T-helper 22 cell (primary cell): Measurements from ENCODE around the gene GTF2IRD2.
A peak's percentile ranks its signal among the peaks of the same experiment; 100 is the strongest.
"Not testable (repeated sequence)": the region's sequence is repeated elsewhere in the genome, so short reads cannot be mapped to it uniquely, and the experiment has no call there.

Experiments used
- DNase-seq: peaks from one replicate; pipeline ENCODE4 v3.0.0-alpha.2; 2020; ENCODE audit warnings: low read depth

The GTF2IRD2 gene

DNA sequence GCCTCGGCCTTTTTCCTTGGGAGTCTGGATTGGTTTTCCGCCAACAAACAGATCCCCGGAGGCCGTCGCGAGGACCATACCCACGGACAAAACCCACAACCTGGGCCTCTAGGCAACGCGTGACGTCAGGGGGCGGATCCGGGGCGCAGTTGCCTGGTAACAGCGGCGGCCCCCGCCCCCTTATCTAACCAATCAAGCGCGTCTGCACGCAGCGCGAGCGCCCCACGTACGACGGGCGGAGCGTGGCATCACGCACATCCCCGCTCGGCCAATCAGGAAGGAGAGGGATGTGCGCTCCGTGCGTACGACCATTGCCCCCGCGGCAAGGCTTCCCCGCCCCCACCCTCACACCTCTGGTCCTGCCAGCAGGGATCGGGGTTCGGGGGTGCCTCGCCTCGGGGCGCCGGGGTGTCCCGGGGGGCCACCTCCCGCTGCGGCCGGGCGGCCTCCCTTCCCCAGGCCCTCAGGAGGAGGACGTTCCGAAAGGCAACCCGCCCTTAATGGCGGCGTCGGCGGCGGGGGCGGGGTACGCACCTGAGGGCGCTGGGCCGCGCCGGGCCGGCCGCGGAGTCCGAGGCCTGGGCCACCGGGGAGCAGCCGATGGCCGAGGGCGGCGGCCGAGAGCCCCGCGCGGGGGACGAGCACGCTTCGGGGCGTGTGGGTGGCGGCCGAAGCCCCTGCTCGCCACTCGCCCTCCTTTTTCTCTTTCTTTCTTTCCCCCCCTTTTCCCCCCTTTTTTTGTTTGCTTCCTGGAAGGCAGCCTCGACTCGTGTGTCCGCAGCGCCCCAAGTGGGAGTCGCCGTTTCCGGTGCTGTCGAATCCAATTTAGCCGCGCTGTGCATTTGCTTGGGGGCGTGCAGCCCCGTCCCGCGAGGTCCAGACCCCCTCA, at the start of gene GTF2IRD2:
TSS of gene GTF2IRD2 (minus strand) at position 773 of the 889 bp plus-strand sequence. CDS start 15,227 bp downstream, outside the sequence.
- not testable (repeated sequence) for DNase-seq

DNA sequence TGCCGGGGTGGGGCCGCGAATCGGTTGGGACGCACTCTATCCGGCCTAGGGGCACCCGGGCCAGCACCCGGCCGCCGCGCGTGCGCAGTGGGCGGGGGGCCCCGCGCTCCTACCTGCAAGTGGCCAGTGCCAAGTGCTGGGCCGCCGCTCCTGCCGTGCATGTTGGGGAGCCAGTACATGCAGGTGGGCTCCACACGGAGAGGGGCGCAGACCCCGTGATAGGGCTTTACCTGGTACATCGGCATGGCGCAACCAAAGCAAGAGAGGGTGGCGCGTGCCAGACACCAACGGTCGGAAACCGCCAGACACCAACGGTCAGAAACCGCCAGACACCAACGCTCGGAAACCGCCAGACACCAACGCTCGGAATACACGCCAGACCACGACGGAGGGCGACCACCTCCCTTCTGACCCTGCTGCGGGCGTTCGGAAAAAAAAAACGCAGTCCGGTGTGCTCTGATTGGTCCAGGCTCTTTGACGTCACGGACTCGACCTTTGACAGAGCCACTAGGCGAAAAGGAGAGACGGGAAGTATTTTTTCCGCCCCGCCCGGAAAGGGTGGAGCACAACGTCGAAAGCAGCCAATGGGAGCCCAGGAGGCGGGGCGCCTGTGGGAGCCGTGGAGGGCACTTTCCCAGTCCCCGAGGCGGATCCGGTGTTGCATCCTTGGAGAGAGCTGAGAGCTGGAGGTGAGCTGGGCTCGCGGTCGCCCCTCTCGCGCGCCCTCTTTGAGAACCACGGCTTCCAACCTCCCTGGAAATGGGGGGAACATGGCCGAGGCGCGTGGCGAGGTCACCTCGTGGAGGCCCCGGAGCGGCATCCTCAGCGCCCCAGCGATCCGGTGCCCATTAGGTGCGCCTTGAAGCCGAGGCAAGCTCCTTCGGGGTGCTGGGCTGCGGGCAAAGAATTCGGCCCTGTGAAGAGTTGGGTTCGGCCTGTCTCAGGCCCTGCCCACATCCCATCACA, 39.0 kb upstream of the GTF2IRD2 start:
- peak; percentile 76 for DNase-seq

DNA sequence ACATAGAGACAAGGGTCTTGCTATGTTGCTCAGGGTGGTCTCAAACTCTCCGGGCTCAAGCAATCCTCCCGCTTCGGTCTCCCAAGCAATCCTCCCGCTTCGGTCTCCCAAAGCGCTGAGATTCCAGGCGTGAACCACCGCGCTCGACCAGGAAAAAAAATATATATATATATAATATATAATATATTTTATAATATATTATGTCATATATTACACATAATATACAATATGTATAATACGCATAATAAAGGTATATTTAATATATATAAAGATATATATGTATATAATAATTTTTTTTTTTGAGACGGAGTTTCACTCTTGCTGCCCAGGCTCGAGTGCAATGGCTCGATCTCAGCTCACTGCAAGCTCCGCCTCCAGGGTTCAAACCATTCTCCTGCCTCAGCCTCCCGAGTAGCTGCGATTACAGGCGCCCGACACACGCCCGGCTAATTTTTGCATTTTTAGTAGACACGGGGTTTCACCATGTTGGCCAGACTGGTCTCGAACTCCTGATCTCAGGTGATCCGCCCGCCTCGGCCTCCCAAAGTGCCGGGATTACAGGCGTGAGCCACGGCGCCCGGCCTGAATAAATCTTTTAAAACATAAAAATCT, 38.2 kb upstream of the GTF2IRD2 start:
- not testable (repeated sequence) for DNase-seq

DNA sequence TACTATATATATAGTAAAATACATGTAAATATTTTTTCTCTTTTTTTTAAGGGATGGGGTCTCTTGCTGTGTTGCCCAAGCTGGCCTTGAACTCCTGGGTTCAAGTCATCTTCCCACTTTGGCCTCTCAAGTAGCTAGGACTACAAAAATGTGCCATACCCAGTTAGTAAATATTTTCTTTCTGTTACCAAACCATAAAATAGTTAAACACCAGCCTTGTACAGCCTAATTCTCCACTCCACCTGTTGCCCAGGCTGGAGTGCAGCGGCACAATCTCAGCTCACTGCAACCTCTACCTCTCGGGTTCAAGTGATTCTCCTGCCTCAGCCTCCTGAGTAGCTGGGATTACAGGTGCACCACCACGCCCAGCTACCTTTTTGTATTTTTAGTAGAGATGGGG, 33.9 kb upstream of the GTF2IRD2 start:
- DNase-seq, result not testable (repeated sequence)

DNA sequence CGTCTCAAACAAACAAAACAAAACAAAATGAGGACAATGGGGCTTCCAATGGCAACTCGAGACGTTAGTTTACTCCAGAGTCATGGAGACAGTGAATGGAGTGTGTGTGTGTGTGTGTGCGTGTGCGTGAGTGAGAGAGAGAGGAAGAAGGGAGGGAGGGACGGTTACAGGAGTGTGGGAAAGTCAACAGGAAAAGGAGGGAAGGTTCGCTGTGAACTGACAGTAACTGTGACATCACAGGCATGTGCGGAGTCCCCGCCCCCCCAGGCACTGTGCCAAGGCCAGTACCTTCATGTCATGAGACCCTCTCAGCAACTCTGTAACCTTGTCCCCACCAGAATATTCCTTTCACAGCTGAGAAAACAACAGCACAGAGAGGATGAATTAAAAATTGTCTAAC, 30.7 kb upstream of the GTF2IRD2 start:
- DNase-seq, result not testable (repeated sequence)

DNA sequence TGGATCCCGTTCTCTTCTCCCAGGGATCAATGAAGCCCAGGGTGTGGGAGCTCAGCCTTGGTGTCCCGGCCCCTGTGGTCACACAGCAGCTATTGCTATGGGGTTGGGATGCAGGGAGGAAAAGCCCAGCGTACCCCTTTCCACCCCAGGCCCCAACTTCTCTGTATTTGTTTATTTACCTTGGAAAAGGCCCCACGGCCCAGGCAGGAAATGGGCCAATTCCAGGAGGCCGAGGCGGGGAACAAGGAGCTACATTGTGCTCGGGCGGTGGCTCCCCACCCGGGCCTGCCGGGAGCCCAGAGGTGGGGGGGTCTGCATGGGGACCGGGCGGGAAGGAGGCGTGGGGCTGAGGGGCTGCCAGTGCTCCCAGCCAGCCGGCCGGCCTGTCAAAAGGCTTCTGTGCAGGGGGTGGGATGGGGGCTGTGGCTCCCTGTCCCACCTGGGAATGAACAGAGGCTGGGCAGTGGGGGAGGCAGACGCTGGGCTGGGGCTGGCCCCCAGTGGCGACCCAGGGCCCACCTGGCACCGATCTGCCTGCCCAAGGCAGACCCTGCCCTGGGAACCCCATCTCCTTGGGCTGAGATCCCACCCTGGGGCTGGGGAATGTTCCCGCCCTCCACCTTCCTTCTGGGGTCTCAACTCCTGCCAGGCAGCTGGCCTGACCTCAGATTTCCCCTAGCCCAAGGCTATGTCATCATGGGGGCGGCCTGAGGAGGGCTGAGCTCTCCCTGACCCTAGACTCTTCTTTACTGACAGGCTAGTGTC, 23.5 kb upstream of the GTF2IRD2 start:
- DNase-seq, result not testable (repeated sequence)

DNA sequence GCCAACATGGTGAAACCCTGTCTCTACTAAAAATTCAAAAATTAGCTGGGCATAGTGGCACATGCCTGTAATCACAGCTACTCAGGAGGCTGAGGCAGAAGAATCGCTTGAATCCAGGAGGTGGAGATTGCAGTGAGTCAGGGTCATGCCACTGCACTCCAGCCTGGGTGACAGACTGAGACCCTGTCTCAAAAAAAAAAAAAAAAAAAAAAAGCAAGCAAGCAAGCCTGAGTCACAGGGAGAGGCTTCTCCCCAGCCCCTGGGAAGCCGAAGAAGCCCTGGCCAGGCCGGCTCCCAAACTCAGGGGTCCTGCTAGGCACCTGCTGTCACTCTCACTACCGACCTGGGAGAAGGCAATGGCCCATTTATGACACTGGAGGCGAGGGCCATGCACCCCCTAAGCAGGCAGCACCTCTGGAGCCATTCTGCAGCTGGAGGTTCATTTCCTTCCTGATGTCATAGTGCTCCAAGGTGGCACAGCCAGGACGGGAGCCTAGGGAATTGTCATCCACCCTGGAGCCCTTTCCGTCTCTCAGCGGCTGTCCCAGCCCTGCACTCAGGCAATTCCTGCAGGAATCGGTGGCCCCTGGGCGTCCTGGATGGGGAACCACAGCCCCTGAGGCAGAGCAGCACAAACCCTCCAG, 22.8 kb upstream of the GTF2IRD2 start:
- not testable (repeated sequence) for DNase-seq

DNA sequence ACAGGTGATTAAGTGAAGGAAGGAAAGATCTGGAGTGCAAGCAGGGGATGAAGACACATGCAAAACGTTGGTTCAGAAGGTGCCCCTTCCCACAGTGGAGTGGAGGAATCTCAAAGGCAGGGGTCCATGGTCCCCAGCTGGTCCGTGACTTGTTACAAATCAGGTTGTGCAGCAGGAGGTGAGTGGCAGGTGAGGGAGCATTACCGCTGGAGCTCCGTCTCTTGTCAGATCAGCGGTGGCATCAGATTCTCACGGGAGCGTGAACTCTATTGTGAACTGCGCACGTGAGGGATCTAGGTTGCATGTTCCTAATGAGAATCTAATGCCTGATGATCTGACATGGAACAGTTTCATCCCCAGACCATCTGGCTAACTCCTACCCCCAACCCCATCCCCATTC, 21.1 kb upstream of the GTF2IRD2 start:
- not testable (repeated sequence) for DNase-seq

DNA sequence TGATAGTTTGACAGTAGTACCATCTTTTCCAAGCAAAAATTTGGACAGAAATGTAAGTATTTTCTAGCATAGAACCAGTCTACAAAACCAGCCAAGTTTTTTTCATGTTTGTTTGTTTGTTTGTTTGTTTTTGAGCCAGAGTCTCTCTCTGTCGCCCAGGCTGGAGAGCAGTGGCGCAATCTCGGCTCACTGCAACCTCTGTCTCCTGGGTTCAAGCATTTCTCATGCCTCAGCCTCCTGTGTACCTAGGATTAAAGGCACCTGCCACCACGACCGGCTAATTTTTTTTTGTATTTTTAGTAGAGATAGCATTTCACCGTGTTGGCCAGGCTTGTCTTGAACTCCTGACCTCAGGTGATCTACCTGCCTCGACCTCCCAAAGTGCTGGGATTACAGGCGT, 14.4 kb upstream of the GTF2IRD2 start:
- DNase-seq, result not testable (repeated sequence)

DNA sequence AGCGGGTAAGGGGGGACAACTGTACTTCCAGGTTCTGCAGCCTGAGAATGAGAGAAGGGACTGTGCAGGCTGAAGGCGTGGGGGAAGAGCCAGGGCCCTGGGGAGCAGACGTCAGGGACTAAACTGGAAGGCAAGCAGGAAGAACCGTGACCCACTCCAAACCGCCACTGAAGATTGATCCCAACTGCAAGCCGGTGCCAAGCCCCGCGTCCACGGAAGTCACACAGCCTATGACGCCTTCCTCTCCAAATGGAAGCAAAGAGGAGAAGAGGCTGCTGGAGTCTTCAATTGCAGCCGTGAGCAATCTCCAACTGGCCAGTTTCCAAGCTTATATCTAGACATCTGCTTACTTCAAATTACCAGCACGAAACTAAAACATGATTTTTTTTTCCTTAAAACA, 1.6 kb downstream of the GTF2IRD2 start:
- not testable (repeated sequence) for DNase-seq

DNA sequence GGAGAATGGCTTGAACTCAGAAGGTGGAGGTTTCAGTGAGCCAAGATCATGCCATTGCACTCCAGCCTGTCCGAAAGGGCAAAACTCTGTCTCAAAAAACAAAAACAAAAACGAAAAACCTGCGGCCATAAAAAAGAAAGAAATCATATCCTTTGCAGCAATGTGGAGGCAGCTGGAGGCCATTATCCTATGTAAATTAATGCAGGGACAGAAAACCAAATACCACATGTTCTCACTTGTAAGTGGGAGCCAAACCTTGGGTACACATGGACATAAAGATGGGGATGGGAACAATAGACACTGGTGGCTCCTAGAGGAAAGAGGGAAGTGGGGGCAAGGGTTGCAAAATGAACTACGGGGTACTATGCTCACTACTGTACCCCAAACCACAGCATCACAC, 21.0 kb downstream of the GTF2IRD2 start:
- not testable (repeated sequence) for DNase-seq

DNA sequence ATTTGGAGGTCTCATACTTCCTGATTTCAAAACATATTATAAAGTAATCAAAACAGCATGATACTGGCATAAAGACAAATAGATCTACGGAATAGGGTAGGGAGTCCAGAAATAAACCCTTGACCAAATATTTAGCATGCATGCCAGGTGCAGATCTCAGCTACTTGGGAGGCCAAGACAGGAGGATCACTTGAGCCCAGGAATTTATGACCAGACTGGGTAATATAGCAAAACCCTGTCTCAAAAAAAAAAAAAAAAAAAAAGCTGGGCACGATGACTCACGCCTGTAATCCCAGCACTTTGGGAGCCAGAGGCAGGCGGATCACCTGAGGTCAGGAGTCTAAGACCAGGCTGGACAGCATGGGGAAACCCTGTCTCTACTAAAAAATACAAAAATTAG, 21.4 kb downstream of the GTF2IRD2 start:
- not testable (repeated sequence) for DNase-seq

DNA sequence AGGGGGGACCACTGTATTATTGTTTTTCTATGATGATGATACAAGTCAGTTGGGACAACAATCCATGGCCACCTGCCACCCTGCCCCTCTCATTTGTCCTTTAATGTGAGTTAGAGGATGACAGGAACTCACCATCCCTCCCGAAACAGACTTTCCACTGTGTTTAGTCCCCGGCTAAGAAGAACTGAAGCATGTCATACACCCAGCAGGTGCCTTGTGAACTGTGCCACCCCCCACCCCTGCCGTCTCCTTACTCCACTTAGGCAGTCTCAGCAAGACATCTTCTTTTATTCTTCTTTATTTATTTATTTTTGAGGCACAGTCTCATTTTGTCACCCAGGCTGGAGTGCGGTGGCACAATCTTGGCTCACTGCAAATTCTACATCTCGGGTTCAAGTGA, 30.1 kb downstream of the GTF2IRD2 start:
- DNase-seq, result not testable (repeated sequence)

DNA sequence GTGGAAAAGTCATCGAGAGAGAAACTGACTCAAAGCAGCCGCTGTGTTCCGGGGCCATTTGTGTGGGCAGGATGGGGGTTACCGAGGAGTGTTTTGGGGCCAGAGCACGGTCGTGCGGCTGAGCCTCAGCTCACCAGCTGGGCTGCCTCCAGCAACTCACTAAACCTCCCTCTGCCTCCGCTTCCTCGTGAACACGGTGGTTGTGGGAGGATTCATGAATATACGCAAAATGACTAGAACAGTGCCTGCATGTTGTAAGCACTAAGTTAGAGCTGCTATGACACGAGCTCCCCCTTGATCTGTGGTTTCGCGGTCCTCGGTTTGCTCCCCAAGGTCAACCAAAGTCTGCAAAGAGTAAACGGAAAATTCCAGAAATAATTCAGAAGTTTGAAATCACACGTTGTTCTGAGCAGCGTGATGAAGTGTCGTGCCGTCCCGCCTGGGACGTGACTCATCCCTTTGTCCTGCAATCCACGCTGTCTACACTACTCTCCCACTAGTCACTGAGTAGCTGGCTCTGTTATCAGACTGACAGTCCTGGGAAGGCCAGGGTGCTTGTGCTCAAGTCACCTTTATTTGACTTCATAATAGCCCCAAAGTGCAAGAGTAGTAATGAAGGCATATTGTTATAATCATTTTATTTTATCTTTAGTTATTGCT, 31.1 kb downstream of the GTF2IRD2 start:
- DNase-seq, result not testable (repeated sequence)

DNA sequence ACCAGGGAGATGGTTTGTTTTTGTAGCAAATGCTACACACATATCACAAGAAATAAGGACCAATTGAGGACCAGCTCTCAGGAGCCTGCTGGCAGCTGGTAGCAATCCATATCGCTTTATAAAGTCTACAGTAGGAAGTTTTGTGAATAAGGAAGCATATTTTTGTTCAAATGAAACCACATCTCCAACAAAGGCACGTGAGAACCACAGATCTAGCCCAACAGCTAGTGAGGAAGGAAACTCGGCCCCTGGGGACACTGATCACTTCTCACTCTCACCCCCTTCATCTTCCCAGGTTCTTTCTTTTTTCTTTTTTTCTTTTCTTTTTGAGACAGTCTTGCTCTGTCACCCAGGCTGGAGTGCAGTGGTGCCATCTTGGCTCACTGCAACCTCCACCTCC, 35.5 kb downstream of the GTF2IRD2 start:
- DNase-seq, result not testable (repeated sequence)

DNA sequence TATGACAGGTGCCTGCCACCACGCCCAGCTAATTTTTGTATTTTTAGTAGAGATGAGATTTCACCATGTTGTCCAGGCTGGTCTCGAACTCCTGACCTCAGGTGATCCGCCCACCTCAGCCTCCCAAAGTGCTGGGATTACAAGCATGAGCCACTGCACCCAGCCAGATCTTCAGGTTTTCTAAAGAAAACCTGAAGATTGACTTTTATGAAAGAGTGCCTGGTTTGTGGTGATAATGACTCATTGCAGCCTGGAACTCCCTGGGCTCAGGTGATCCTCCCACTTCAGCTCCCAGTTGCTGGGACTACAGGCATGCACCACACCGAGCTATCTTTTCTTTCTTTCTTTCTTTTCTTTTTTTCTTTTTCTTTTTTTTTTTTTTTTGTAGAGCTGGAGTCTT, 52.8 kb downstream of the GTF2IRD2 start:
- not testable (repeated sequence) for DNase-seq

DNA sequence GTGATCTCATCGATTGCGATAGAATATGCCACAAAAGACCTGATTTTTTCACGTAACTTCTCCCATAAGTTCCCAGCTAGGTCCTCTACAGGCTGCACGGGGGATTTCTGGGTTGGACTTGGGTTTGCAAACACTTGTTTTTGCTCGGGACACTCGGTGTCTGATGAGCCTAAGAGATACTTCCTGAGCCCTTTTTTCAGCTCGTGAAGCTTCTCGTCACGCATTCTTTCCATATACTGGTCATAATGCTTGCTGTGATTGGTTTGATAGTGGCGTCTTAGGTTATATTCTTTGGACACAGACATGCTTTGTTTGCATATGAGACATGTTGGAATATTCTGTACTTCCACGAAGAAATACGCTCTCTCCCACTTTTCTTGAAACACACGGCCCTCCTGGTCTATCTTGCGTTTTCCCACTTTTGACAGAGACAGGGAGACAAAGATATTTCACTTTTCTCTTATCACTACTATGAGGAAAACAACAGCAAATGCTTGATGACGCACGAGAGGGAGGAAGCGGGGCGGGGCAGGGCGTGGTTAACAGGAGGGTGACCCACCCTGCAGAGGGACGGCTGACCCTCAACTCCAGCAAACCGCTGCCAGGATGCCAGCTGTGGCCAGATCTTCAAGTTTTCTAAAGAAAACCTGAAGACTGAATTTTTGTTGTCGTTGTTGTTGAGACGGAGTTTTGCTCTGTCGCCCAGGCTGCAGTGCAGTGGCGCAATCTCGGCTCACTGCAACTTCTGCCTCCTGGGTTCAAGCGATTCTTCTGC, 53.4 kb downstream of the GTF2IRD2 start:
- not testable (repeated sequence) for DNase-seq

DNA sequence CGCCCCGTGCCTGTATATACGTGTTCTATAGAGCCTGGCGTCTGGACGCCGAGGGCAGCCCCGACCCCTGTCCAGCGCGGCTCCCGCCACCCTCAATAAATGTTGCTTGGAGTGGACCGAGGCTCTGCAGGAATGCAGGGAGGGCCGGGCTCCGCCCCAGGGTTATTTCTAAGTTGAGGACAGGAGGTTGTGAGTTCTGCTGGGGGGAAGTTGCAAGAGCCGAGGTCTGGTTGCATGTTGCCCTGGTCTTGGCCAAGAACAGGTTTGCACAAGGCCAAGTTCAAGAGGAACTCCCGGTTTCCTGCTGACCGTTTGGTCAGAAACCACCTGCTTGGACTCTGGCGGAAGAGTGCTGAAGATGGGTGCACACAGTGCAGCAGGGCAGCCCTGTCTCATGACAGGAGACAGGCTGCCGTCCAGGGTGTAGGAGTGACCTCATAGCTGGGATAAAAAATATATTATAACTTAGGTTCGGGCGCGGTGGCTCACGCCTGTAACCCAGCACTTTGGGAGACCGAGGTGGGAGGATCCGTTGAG, 62.1 kb downstream of the GTF2IRD2 start:
- DNase-seq, result not testable (repeated sequence)
